Fibroblast of lung (primary cell): ENCODE measurements around the gene C6orf47. TPM values are rescaled to one million over a fixed set of nuclear protein-coding genes. Genes with fewer than 3 reads are reported as not detected.

Experiments used
- DNase-seq, 2 donors: peaks; one replicate each; pipeline versions ENCODE4 v3.0.0 to v3.0.0-alpha.2; 2010; ENCODE audit warnings: low read depth in 2 of 2
- H2AFZ ChIP-seq: 2 replicates; pipeline ENCODE4 v1.5.1; 2012; ENCODE audit warnings: low read length, control low read depth, inconsistent platforms
- H3K27ac ChIP-seq: 2 replicates; pipeline ENCODE4 v1.5.1; 2011; ENCODE audit warnings: low read length, control low read depth; ENCODE audit not compliant: insufficient read depth
- H3K27me3 ChIP-seq: 2 replicates; pipeline ENCODE4 v1.5.1; 2011; ENCODE audit warnings: mild to moderate bottlenecking, low read length; ENCODE audit not compliant: control insufficient read depth, insufficient read depth
- H3K36me3 ChIP-seq: 2 replicates; pipeline ENCODE4 v1.5.1; 2011; ENCODE audit warnings: low read length; ENCODE audit not compliant: control insufficient read depth, insufficient read depth
- H3K4me1 ChIP-seq: 2 replicates; pipeline ENCODE4 v1.5.1; 2011; ENCODE audit warnings: low read length; ENCODE audit not compliant: control insufficient read depth, insufficient read depth; ENCODE audit errors: extremely low read depth
- H3K4me2 ChIP-seq: 2 replicates; pipeline ENCODE4 v1.5.1; 2011; ENCODE audit warnings: low read length, control low read depth; ENCODE audit not compliant: insufficient read depth; ENCODE audit errors: extremely low read depth
- H3K4me3 ChIP-seq, 4 experiments: fragments of 200-600 bp in 1 of 4; sonication (generic) in 1 of 4; replicated peaks in 1 of 4; 2 replicates each; pipeline ENCODE4 v1.5.1; 2011 to 2016; ENCODE audit warnings: low read length in 4 of 4, low read depth in 3 of 4, mild to moderate bottlenecking in 3 of 4, control low read depth in 2 of 4, inconsistent platforms in 1 of 4, mixed read lengths in 1 of 4; ENCODE audit not compliant: insufficient read depth in 1 of 4; ENCODE audit errors: control extremely low read depth in 1 of 4
- H3K79me2 ChIP-seq: 2 replicates; pipeline ENCODE4 v1.5.1; 2012; ENCODE audit warnings: mild to moderate bottlenecking, low read length, inconsistent platforms; ENCODE audit not compliant: control insufficient read depth, insufficient read depth
- H3K9ac ChIP-seq: 2 replicates; pipeline ENCODE4 v1.5.1; 2011; ENCODE audit warnings: mild to moderate bottlenecking, low read length, control low read depth; ENCODE audit not compliant: insufficient read depth
- H3K9me3 ChIP-seq: 2 replicates; pipeline ENCODE4 v1.5.1; 2012; ENCODE audit warnings: low read depth, low read length; ENCODE audit not compliant: control insufficient read depth, insufficient read depth
- H4K20me1 ChIP-seq: 2 replicates; pipeline ENCODE4 v1.5.1; 2011; ENCODE audit warnings: low read length; ENCODE audit not compliant: control insufficient read depth, insufficient read depth; ENCODE audit errors: extremely low read depth
- EZH2 ChIP-seq: IDR thresholded peaks from 2 replicates; pipeline ENCODE4 v1.5.1; 2012; ENCODE audit warnings: low read length, control low read depth, mild to moderate bottlenecking; ENCODE audit errors: missing control alignments
- polyA plus RNA-seq, 2 donors: library from polyadenylated mRNA; depleted of rRNA in 1 of 2; stranded (reverse) in 1 of 2; unstranded in 1 of 2; fragments of >200 nt; gene quantifications; 2 replicates each; pipeline ENCODE4 v1.2.1, GENCODE V29; 2011 to 2012; ENCODE audit warnings: missing spikeins in 1 of 2
- total RNA-seq: library from RNA; depleted of rRNA; stranded (reverse); fragments of >200 nt; gene quantifications from 2 replicates; pipeline ENCODE4 v1.2.1, GENCODE V29; 2014
- TF ChIP-seq, protein P1 (sequence below), 2 donors: IDR thresholded peaks in 1 of 2; conservative IDR thresholded peaks in 1 of 2; 1 replicate in 1 of 2; 2 replicates in 1 of 2; pipeline ENCODE4 v1.5.1; 2011 to 2012; ENCODE audit warnings: low read length in 2 of 2, control low read depth in 1 of 2, inconsistent platforms in 1 of 2, low read depth in 1 of 2, mild to moderate bottlenecking in 1 of 2

The C6orf47 gene
- total and polyA plus RNA-seq, 2 donors (not counting 1 experiment from before 2014, with no cell fraction given): 7.9 to 20.6 TPM

GRCh38 chr6:31683591-31683990 is 23.0 kb upstream of the C6orf47 start:
- TF ChIP-seq, protein P1, sequence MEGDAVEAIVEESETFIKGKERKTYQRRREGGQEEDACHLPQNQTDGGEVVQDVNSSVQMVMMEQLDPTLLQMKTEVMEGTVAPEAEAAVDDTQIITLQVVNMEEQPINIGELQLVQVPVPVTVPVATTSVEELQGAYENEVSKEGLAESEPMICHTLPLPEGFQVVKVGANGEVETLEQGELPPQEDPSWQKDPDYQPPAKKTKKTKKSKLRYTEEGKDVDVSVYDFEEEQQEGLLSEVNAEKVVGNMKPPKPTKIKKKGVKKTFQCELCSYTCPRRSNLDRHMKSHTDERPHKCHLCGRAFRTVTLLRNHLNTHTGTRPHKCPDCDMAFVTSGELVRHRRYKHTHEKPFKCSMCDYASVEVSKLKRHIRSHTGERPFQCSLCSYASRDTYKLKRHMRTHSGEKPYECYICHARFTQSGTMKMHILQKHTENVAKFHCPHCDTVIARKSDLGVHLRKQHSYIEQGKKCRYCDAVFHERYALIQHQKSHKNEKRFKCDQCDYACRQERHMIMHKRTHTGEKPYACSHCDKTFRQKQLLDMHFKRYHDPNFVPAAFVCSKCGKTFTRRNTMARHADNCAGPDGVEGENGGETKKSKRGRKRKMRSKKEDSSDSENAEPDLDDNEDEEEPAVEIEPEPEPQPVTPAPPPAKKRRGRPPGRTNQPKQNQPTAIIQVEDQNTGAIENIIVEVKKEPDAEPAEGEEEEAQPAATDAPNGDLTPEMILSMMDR (conservative IDR thresholded peaks at IDR 0.05 in 1 of 2, IDR thresholded peaks at IDR 0.05 in 1 of 2; ENCODE audit: low read depth in 1 of 2, low read length in 2 of 2): no peak
- TF ChIP-seq EZH2: no peak
- no peak overlapping the region for H2AFZ ChIP-seq
- H3K4me2 ChIP-seq: no peak overlapping the region

GRCh38 chr6:31681135-31681671 is 20.6 kb upstream of the C6orf47 start:
- peaks cover 12% of the 10 kb centered on the region for H3K4me1 ChIP-seq
- no peaks in the 10 kb centered on the region for H3K9me3 ChIP-seq
- peak overlapping the region; percentile 78 for H2AFZ ChIP-seq
- H3K4me2 ChIP-seq: peak overlapping the region; percentile 97
- peak overlapping the region; percentile 80 for H3K27ac ChIP-seq
- peak overlapping the region; percentile 43 to 58 (median 57) for H3K4me3 ChIP-seq
- H3K79me2 ChIP-seq: no peaks in the 10 kb centered on the region
- peak overlapping the region; percentile 71 for H3K9ac ChIP-seq
- peak; percentile 34 to 41 for DNase-seq
- H3K36me3 ChIP-seq: peaks cover 2% of the 10 kb centered on the region
- no peaks in the 10 kb centered on the region for H4K20me1 ChIP-seq
- TF ChIP-seq EZH2: no peak
- TF ChIP-seq, protein P1 (conservative IDR thresholded peaks at IDR 0.05 in 1 of 2, IDR thresholded peaks at IDR 0.05 in 1 of 2; ENCODE audit: low read depth in 1 of 2, low read length in 2 of 2): peak in 1 of 2 donors; percentile 13
- no peaks in the 10 kb centered on the region for H3K27me3 ChIP-seq

More at GRCh38 chr6:31683591-31683990, 23.0 kb upstream of the C6orf47 start:
- no peaks in the 10 kb centered on the region for H3K79me2 ChIP-seq
- no peak for DNase-seq
- peaks cover 14% of the 10 kb centered on the region for H3K36me3 ChIP-seq
- H3K9ac ChIP-seq: no peak overlapping the region
- no peak overlapping the region for H3K4me3 ChIP-seq
- no peak overlapping the region for H3K27ac ChIP-seq
- no peaks in the 10 kb centered on the region for H3K27me3 ChIP-seq
- H4K20me1 ChIP-seq: no peaks in the 10 kb centered on the region
- H3K4me1 ChIP-seq: peaks cover 12% of the 10 kb centered on the region
- H3K9me3 ChIP-seq: no peaks in the 10 kb centered on the region

DNA sequence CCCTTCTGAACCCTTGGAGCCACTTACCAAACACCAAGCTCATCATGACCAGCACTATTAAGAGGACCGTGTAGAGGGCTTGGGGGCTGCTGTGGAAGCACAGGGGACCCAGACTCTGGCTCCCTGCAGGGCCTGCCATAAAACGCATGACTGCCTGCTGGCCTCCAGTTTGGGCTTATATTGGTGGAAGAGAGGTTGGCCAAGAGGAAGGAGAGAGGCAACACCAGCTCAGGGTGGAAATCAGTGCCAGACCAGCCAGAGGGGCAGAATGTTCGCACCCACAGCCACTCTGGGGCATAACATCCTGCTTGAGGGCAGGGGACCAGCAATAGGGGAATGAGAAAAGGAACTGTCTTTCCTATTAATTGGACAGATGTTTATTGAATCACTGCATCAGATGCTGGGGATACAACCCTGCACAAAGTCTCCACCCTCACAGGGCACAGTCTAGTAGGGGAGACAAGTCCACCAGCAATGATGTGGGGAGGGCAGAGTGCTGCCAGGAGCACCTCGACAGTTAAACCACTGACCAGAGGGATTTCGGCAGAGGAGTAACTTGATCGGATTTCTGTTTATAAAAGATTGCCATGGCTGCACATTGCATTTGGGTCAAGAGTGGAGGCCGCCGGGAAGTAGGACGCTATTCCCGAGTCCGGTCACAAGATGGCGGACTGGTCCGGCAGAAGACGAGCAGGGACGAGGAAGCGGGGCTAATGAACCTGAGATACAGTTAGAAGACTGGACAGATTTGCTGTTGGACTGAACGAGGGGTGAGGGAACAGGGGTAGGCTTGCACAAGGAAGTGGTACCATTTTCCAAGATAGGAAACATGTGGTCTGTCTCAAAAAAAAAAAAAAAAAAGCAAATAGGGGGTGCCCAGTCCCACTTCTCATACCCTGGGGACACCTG is 19.9 kb upstream of the C6orf47 start, which contains the start of gene LY6G5C:
Gene LY6G5C (minus strand): TSS at position 842 of the 909 bp plus-strand sequence. CDS start 694 bp downstream, at position 148.
- Histone ChIP-seq H2AFZ (peak within 1 kb of the TSS; percentile 78), H3K4me2 (peak within 1 kb of the TSS; percentile 97), H4K20me1 (no peaks in the 10 kb centered on the region), H3K27me3 (no peaks in the 10 kb centered on the region), H3K9ac (peak within 1 kb of the TSS; percentile 71), H3K4me3 (peak within 1 kb of the TSS; percentile 43 to 58 (median 57)), H3K36me3 (peaks cover under 1% of the 10 kb centered on the region), H3K79me2 (no peaks in the 10 kb centered on the region), H3K9me3 (no peaks in the 10 kb centered on the region), H3K4me1 (peaks cover 12% of the 10 kb centered on the region), H3K27ac (peak within 1 kb of the TSS; percentile 80)
- DNase-seq: peak; percentile 85 to 96
- TF ChIP-seq EZH2: no peak
- TF ChIP-seq, protein P1 (conservative IDR thresholded peaks at IDR 0.05 in 1 of 2, IDR thresholded peaks at IDR 0.05 in 1 of 2; ENCODE audit: low read depth in 1 of 2, low read length in 2 of 2): peak; percentile 61 to 76
